ENCODE results near the gene ACADSB. TPM values are rescaled to one million over a fixed set of nuclear protein-coding genes. Genes with fewer than 3 reads are reported as not detected.

The ACADSB gene
- total and polyA plus RNA-seq, 2 experiments from 2014 or later, result 3.7 to 6.5 TPM

- no peak for TF ChIP-seq ZNF462 (CRISPR knock-in tag; IDR thresholded peaks at IDR 0.05)
- no peak for TF ChIP-seq ZNF331 (CRISPR knock-in tag; IDR thresholded peaks at IDR 0.05; ENCODE audit: low read depth)
- TF ChIP-seq CTCF (conservative IDR thresholded peaks at IDR 0.05; ENCODE audit: low read depth in 2 of 2), result no peak
- no peak for TF ChIP-seq CREB1 (CRISPR knock-in tag; IDR thresholded peaks at IDR 0.05; ENCODE audit: low read depth)
- TF ChIP-seq STAT1 (IDR thresholded peaks at IDR 0.05; ENCODE audit: unreplicated experiment), result no peak
- no peak for TF ChIP-seq REST (IDR thresholded peaks at IDR 0.05; ENCODE audit: unreplicated experiment)
Observed at GRCh38 chr10:122966879-122967278, 41.9 kb upstream of the ACADSB start (continued).
